Measurements from ENCODE around the gene PIP4K2A.

Gene PIP4K2A

DNA sequence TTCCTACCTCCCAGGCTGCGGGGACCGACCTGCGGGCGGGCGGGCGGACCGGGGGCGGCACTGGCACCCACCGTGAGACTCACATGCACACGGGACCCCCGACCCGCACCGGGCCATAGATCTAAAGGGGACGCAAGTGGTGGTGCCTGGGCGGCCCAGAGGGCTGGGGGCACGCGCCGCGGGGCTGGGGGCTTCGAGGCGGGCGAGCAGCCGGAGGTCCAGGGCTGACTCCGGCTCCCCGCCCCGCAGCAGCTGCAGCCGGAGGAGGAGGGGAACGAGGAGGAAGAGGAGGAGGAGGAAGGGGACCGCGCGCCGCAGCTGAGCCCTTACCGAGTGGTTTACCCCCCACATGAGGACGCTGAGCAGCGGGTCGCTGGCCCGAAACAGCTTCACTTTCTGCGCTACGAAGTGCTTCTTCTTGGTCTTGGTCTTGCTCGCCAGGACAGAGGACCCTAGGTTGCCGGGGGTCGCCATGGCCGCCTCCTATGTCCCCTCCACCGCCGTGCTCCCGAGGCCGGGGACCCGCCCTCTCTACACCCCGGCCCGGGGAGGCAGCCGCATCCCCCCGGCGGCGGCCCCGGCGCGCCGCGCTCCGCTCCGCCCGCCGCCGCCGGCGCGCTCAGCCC, 412 bp downstream of the PIP4K2A start:
- ATAC-seq: peak; percentile 9
- TF ChIP-seq, protein P1, sequence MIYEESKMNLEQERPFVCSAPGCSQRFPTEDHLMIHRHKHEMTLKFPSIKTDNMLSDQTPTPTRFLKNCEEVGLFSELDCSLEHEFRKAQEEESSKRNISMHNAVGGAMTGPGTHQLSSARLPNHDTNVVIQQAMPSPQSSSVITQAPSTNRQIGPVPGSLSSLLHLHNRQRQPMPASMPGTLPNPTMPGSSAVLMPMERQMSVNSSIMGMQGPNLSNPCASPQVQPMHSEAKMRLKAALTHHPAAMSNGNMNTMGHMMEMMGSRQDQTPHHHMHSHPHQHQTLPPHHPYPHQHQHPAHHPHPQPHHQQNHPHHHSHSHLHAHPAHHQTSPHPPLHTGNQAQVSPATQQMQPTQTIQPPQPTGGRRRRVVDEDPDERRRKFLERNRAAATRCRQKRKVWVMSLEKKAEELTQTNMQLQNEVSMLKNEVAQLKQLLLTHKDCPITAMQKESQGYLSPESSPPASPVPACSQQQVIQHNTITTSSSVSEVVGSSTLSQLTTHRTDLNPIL (CRISPR knock-in tag; IDR thresholded peaks at IDR 0.05; ENCODE audit: low read depth): no peak
- TF ChIP-seq PPARA (CRISPR knock-in tag; IDR thresholded peaks at IDR 0.05; ENCODE audit: borderline replicate concordance) (no peak), ARNTL (CRISPR knock-in tag; IDR thresholded peaks at IDR 0.05; ENCODE audit: borderline replicate concordance, low read depth) (no peak), ISL1 (CRISPR knock-in tag; IDR thresholded peaks at IDR 0.05) (no peak), ZNF8 (CRISPR knock-in tag; IDR thresholded peaks at IDR 0.05) (no peak), TOX (CRISPR knock-in tag; IDR thresholded peaks at IDR 0.05; ENCODE audit: borderline replicate concordance) (no peak), RARB (CRISPR knock-in tag; IDR thresholded peaks at IDR 0.05) (no peak), OSR1 (CRISPR knock-in tag; IDR thresholded peaks at IDR 0.05) (no peak), GLIS3 (CRISPR knock-in tag; IDR thresholded peaks at IDR 0.05) (no peak), ZNF70 (CRISPR knock-in tag; IDR thresholded peaks at IDR 0.05) (no peak), CSDC2 (CRISPR knock-in tag; IDR thresholded peaks at IDR 0.05) (no peak), PATZ1 (CRISPR knock-in tag; IDR thresholded peaks at IDR 0.05; ENCODE audit: borderline replicate concordance) (no peak), CSRNP3 (CRISPR knock-in tag; IDR thresholded peaks at IDR 0.05) (no peak), TSHZ2 (CRISPR knock-in tag; IDR thresholded peaks at IDR 0.05) (no peak), SNAI2 (CRISPR knock-in tag; IDR thresholded peaks at IDR 0.05) (no peak), ZFP30 (CRISPR knock-in tag; IDR thresholded peaks at IDR 0.05) (no peak), ZNF565 (CRISPR knock-in tag; conservative IDR thresholded peaks at IDR 0.05; ENCODE audit: low read depth) (no peak), BACH2 (CRISPR knock-in tag; IDR thresholded peaks at IDR 0.05; ENCODE audit: borderline replicate concordance) (no peak)
- TF ChIP-seq, protein P2, sequence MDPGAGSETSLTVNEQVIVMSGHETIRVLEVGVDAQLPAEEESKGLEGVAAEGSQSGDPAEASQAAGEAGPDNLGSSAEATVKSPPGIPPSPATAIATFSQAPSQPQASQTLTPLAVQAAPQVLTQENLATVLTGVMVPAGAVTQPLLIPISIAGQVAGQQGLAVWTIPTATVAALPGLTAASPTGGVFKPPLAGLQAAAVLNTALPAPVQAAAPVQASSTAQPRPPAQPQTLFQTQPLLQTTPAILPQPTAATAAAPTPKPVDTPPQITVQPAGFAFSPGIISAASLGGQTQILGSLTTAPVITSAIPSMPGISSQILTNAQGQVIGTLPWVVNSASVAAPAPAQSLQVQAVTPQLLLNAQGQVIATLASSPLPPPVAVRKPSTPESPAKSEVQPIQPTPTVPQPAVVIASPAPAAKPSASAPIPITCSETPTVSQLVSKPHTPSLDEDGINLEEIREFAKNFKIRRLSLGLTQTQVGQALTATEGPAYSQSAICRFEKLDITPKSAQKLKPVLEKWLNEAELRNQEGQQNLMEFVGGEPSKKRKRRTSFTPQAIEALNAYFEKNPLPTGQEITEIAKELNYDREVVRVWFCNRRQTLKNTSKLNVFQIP (CRISPR knock-in tag; IDR thresholded peaks at IDR 0.05; ENCODE audit: borderline replicate concordance, low read depth): no peak

- ATAC-seq: peak; percentile 63
- TF ChIP-seq ZNF565 (CRISPR knock-in tag; conservative IDR thresholded peaks at IDR 0.05; ENCODE audit: low read depth): no peak
- TF ChIP-seq PATZ1 (CRISPR knock-in tag; IDR thresholded peaks at IDR 0.05; ENCODE audit: borderline replicate concordance): no peak
- TF ChIP-seq ZNF8 (CRISPR knock-in tag; IDR thresholded peaks at IDR 0.05): no peak
These were observed 1.2 kb downstream of the PIP4K2A start for GRCh38 chr10:22712956-22713852.

All from SK-N-SH treated with all-trans-retinoic acid at 6 μM for 48 hours (cell line).